Caco-2 (cell line): ENCODE measurements around the gene ZNF830. TPM values are rescaled to one million over a fixed set of nuclear protein-coding genes. Genes with fewer than 3 reads are reported as not detected.

Source experiments
- BruUV-seq: library from RNA; stranded (reverse); fragments of 400-500 nt; replicated peaks from 2 replicates; lab custom pipeline; 2021; lab: Mats Ljungman, UMichigan
- CTCF ChIA-PET: fragments of 300-600 bp; sonication (Branson Sonifier 250); formaldehyde crosslinking; loops from one replicate; lab custom pipeline; 2022; ENCODE audit warnings: antibody characterized with exemption; lab: Charles Lee
- POLR2A ChIA-PET: fragments of 300-600 bp; sonication (Branson Sonifier 250); formaldehyde crosslinking; loops from one replicate; lab custom pipeline; 2022; ENCODE audit warnings: antibody characterized with exemption; lab: Charles Lee
- DNase-seq, 2 experiments: peaks; one replicate each; pipeline versions ENCODE4 v3.0.0 to v3.0.0-alpha.2; 2020 to 2022
- H3K27me3 ChIP-seq: replicated peaks from 2 replicates; pipeline ENCODE4 v1.6.0; 2011; ENCODE audit warnings: low read length; ENCODE audit not compliant: control insufficient read depth, insufficient read depth
- H3K36me3 ChIP-seq: 2 replicates; pipeline ENCODE4 v1.5.1; 2011; ENCODE audit warnings: low read length; ENCODE audit not compliant: control insufficient read depth, insufficient read depth
- H3K4me1 ChIP-seq: fragments of 250-450 bp; sonication (Bioruptor Pico); 2 replicates; pipeline ENCODE4 v1.5.1; 2020; ENCODE audit warnings: mild to moderate bottlenecking
- H3K4me3 ChIP-seq: 2 replicates; pipeline ENCODE4 v1.5.1; 2011; ENCODE audit warnings: low read depth, mild to moderate bottlenecking, control low read depth, low read length
- H3K9me3 ChIP-seq: fragments of 250-450 bp; sonication (Bioruptor Pico); 2 replicates; pipeline ENCODE4 v1.5.1; 2020; ENCODE audit warnings: mild to moderate bottlenecking, moderate library complexity
- H3K27ac Mint-ChIP-seq: one replicate; pipeline ENCODE4 v1.8.0; 2022; ENCODE audit warnings: mixed read lengths; ENCODE audit not compliant: unreplicated experiment
- H3K27me3 Mint-ChIP-seq: one replicate; pipeline ENCODE4 v1.8.0; 2022; ENCODE audit warnings: mixed read lengths; ENCODE audit not compliant: insufficient read depth, unreplicated experiment
- H3K36me3 Mint-ChIP-seq: one replicate; pipeline ENCODE4 v1.8.0; 2022; ENCODE audit warnings: mild to moderate bottlenecking, mixed read lengths; ENCODE audit not compliant: insufficient read depth, unreplicated experiment
- H3K4me1 Mint-ChIP-seq: one replicate; pipeline ENCODE4 v1.8.0; 2022; ENCODE audit warnings: low read depth, mixed read lengths; ENCODE audit not compliant: unreplicated experiment
- H3K4me3 Mint-ChIP-seq: one replicate; pipeline ENCODE4 v1.8.0; 2022; ENCODE audit warnings: mild to moderate bottlenecking, moderate library complexity, mixed read lengths; ENCODE audit not compliant: unreplicated experiment
- H3K9me3 Mint-ChIP-seq: one replicate; pipeline ENCODE4 v1.8.0; 2022; ENCODE audit warnings: mixed read lengths; ENCODE audit not compliant: unreplicated experiment
- intact Hi-C: fragments of 100-400 bp; cut with micrococcal nuclease; formaldehyde crosslinking; loops from one replicate; pipeline ENCODE4 v1.10.0; 2022; ENCODE audit not compliant: unreplicated experiment
- total RNA-seq: library from RNA; stranded (reverse); gene quantifications from 2 replicates; pipeline ENCODE4 v1.2.3, GENCODE V29; 2022
- TF ChIP-seq, protein P1 (sequence below), 2 experiments: fragments of 200-600 bp in 1 of 2; IDR thresholded peaks; 1 replicate in 1 of 2; 2 replicates in 1 of 2; pipeline versions ENCODE4 v1.5.1 to v1.8.0; 2011 to 2022; ENCODE audit warnings: antibody characterized with exemption in 1 of 2, control low read depth in 1 of 2, inconsistent platforms in 1 of 2, low read depth in 1 of 2, low read length in 1 of 2, mild to moderate bottlenecking in 1 of 2, moderate library complexity in 1 of 2; ENCODE audit not compliant: insufficient read depth in 1 of 2, severe bottlenecking in 1 of 2, unreplicated experiment in 1 of 2

Gene ZNF830
- total RNA-seq, 1 experiment from 2014 or later: 25.0 TPM

GRCh38 chr17:34917381-34917780 is 44.0 kb upstream of the ZNF830 start:
- no peak overlapping the region for H3K4me3 ChIP-seq
- TF ChIP-seq, protein P1, sequence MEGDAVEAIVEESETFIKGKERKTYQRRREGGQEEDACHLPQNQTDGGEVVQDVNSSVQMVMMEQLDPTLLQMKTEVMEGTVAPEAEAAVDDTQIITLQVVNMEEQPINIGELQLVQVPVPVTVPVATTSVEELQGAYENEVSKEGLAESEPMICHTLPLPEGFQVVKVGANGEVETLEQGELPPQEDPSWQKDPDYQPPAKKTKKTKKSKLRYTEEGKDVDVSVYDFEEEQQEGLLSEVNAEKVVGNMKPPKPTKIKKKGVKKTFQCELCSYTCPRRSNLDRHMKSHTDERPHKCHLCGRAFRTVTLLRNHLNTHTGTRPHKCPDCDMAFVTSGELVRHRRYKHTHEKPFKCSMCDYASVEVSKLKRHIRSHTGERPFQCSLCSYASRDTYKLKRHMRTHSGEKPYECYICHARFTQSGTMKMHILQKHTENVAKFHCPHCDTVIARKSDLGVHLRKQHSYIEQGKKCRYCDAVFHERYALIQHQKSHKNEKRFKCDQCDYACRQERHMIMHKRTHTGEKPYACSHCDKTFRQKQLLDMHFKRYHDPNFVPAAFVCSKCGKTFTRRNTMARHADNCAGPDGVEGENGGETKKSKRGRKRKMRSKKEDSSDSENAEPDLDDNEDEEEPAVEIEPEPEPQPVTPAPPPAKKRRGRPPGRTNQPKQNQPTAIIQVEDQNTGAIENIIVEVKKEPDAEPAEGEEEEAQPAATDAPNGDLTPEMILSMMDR (IDR thresholded peaks at IDR 0.05; ENCODE audit: insufficient read depth in 1 of 2, low read depth in 1 of 2, low read length in 1 of 2, severe bottlenecking in 1 of 2, unreplicated experiment in 1 of 2): no peak
- no peak overlapping the region for H3K4me3 Mint-ChIP-seq
- ChIA-PET POLR2A (no interaction called here), CTCF (no interaction called here)
- H3K4me1 Mint-ChIP-seq: no peaks in the 10 kb centered on the region
- no peaks in the 10 kb centered on the region for H3K36me3 ChIP-seq
- H3K27ac Mint-ChIP-seq: no peak overlapping the region
- H3K27me3 Mint-ChIP-seq: peaks cover 11% of the 10 kb centered on the region
- H3K4me1 ChIP-seq: no peaks in the 10 kb centered on the region
- no TSS peak for BruUV-seq
- H3K36me3 Mint-ChIP-seq: no peaks in the 10 kb centered on the region
- intact Hi-C loops: no loop called here
- H3K9me3 Mint-ChIP-seq: peaks cover 5% of the 10 kb centered on the region
- DNase-seq: no peak
- no peaks in the 10 kb centered on the region for H3K9me3 ChIP-seq
- H3K27me3 ChIP-seq: no peaks in the 10 kb centered on the region

GRCh38 chr17:34920676-34921075 is 40.7 kb upstream of the ZNF830 start:
- Mint-ChIP-seq H3K27me3 (peaks cover 9% of the 10 kb centered on the region), H3K27ac (no peak overlapping the region), H3K36me3 (no peaks in the 10 kb centered on the region), H3K4me1 (no peaks in the 10 kb centered on the region), H3K9me3 (peaks cover 9% of the 10 kb centered on the region), H3K4me3 (no peak overlapping the region)
- DNase-seq: no peak
- Histone ChIP-seq H3K36me3 (no peaks in the 10 kb centered on the region), H3K27me3 (no peaks in the 10 kb centered on the region), H3K9me3 (no peaks in the 10 kb centered on the region), H3K4me3 (no peak overlapping the region), H3K4me1 (no peaks in the 10 kb centered on the region)
- ChIA-PET POLR2A (no interaction called here), CTCF (no interaction called here)
- TF ChIP-seq, protein P1 (IDR thresholded peaks at IDR 0.05; ENCODE audit: insufficient read depth in 1 of 2, low read depth in 1 of 2, low read length in 1 of 2, severe bottlenecking in 1 of 2, unreplicated experiment in 1 of 2): no peak
- intact Hi-C loops: no loop called here
- BruUV-seq: no TSS peak

GRCh38 chr17:34926661-34927060 is 34.7 kb upstream of the ZNF830 start:
- Mint-ChIP-seq H3K27ac (no peak overlapping the region), H3K4me1 (no peaks in the 10 kb centered on the region), H3K4me3 (no peak overlapping the region), H3K9me3 (peaks cover 9% of the 10 kb centered on the region), H3K36me3 (no peaks in the 10 kb centered on the region), H3K27me3 (peaks cover 10% of the 10 kb centered on the region)
- Histone ChIP-seq H3K4me3 (no peak overlapping the region), H3K4me1 (no peaks in the 10 kb centered on the region), H3K9me3 (no peaks in the 10 kb centered on the region), H3K27me3 (no peaks in the 10 kb centered on the region), H3K36me3 (no peaks in the 10 kb centered on the region)
- intact Hi-C loops: no loop called here
- no TSS peak for BruUV-seq
- no peak for DNase-seq
- ChIA-PET POLR2A (no interaction called here), CTCF (no interaction called here)
- TF ChIP-seq, protein P1 (IDR thresholded peaks at IDR 0.05; ENCODE audit: insufficient read depth in 1 of 2, low read depth in 1 of 2, low read length in 1 of 2, severe bottlenecking in 1 of 2, unreplicated experiment in 1 of 2): no peak
